ENCODE results near the gene GCLC. TPM values are rescaled to one million over a fixed set of nuclear protein-coding genes. Genes with fewer than 3 reads are reported as not detected.
A peak's percentile ranks its signal among the peaks of the same experiment; 100 is the strongest.
"Not testable (repeated sequence)": the region's sequence is repeated elsewhere in the genome, so short reads cannot be mapped to it uniquely, and the experiment has no call there.

GCLC gene
- total RNA-seq, 1 experiment from 2014 or later = 37.2 TPM

DNA sequence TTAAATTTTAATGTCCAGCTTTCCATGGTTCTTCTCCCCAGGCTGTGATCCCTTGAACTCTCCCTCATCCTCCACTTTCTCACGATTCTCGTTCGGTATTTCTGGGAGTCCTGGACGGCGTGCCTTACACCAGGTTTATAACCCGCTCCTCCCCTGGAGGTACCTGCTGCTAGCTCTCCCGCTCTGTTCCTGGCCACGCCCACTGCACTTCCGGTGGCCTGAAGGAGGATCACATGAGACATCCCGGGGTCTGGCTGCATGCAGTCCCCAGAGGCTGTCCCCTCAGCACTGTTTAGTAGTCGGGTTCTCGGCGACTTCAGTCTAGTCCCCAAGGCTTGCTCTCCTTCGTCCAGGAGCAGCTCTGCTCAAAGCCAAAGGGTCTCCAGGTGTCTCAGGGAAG is 28.4 kb upstream of the GCLC start:
- TF ChIP-seq TCF7L2 (IDR thresholded peaks at IDR 0.05; ENCODE audit: low read depth, low read length) = no peak
- TF ChIP-seq, protein P1, sequence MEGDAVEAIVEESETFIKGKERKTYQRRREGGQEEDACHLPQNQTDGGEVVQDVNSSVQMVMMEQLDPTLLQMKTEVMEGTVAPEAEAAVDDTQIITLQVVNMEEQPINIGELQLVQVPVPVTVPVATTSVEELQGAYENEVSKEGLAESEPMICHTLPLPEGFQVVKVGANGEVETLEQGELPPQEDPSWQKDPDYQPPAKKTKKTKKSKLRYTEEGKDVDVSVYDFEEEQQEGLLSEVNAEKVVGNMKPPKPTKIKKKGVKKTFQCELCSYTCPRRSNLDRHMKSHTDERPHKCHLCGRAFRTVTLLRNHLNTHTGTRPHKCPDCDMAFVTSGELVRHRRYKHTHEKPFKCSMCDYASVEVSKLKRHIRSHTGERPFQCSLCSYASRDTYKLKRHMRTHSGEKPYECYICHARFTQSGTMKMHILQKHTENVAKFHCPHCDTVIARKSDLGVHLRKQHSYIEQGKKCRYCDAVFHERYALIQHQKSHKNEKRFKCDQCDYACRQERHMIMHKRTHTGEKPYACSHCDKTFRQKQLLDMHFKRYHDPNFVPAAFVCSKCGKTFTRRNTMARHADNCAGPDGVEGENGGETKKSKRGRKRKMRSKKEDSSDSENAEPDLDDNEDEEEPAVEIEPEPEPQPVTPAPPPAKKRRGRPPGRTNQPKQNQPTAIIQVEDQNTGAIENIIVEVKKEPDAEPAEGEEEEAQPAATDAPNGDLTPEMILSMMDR (IDR thresholded peaks at IDR 0.05) = no peak
- TF ChIP-seq SIN3A (IDR thresholded peaks at IDR 0.05; ENCODE audit: borderline replicate concordance, insufficient read depth, low read depth, low read length) = no peak
- TF ChIP-seq REST (IDR thresholded peaks at IDR 0.05; ENCODE audit: insufficient read depth in 1 of 2, low read depth in 2 of 2, low read length in 1 of 2) = no peak
- no peak for TF ChIP-seq POLR2AphosphoS5 (IDR thresholded peaks at IDR 0.05; ENCODE audit: low read depth, low read length)
- CTCF ChIA-PET = no interaction called here
- H3K36me3 ChIP-seq (ENCODE audit: control insufficient read depth, insufficient read depth, low read length) = no peaks in the 10 kb centered on the region
- DNase-seq (ENCODE audit: low read depth, low spot score) (no peak), ATAC-seq (peak; percentile 56; the same call in 1 of the 2 replicates)
- intact Hi-C loops (cut with micrococcal nuclease; ENCODE audit: unreplicated experiment) (no loop called here), in situ Hi-C loops (cut with HindIII; ENCODE audit: low pct_unique_long_range_greater_than_20kb, low sequenced_read_pairs) (no loop called here)
- POLR2A ChIA-PET = no interaction called here
- no peaks in the 10 kb centered on the region for H3K27me3 ChIP-seq (ENCODE audit: control insufficient read depth, insufficient read depth, low read length)
- no peaks in the 10 kb centered on the region for H3K4me1 ChIP-seq (ENCODE audit: control insufficient read depth, insufficient read depth, low read length)
- no TSS peak for BruUV-seq (replicated peaks)
- no peak overlapping the region for H3K4me3 ChIP-seq (ENCODE audit: low read depth in 2 of 2, low read length in 2 of 2)
- H3K9me3 ChIP-seq (ENCODE audit: control insufficient read depth, insufficient read depth, low read depth, low read length) = no peaks in the 10 kb centered on the region
- no peak overlapping the region for H3K27ac ChIP-seq (ENCODE audit: low read length)

DNA sequence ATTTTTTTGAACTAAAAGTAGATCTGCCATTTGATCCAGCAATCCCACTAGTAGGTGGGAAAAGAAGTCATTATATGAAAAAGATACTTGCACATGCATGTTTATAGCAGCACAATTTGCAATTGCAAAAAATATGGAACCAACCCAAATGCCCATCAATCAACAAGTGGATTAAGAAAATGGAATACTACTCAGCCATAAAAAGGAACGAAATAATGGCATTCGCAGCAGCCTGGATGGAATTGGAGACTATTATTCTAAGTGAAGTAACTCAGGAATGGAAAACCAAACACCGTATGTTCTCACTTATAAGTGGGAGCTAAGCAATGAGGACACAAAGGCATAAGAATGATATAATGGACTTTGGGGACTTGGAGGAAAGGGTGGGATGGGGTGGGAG is 27.5 kb upstream of the GCLC start:
- H3K4me3 ChIP-seq (ENCODE audit: low read depth in 2 of 2, low read length in 2 of 2); DNase-seq (ENCODE audit: low read depth, low spot score); ATAC-seq; H3K27me3 ChIP-seq (ENCODE audit: control insufficient read depth, insufficient read depth, low read length); in situ Hi-C loops (cut with HindIII; ENCODE audit: low pct_unique_long_range_greater_than_20kb, low sequenced_read_pairs); BruUV-seq (replicated peaks); H3K36me3 ChIP-seq (ENCODE audit: control insufficient read depth, insufficient read depth, low read length); intact Hi-C loops (cut with micrococcal nuclease; ENCODE audit: unreplicated experiment); POLR2A ChIA-PET; H3K9me3 ChIP-seq (ENCODE audit: control insufficient read depth, insufficient read depth, low read depth, low read length); H3K4me1 ChIP-seq (ENCODE audit: control insufficient read depth, insufficient read depth, low read length); H3K27ac ChIP-seq (ENCODE audit: low read length); CTCF ChIA-PET: not testable (repeated sequence)

DNA sequence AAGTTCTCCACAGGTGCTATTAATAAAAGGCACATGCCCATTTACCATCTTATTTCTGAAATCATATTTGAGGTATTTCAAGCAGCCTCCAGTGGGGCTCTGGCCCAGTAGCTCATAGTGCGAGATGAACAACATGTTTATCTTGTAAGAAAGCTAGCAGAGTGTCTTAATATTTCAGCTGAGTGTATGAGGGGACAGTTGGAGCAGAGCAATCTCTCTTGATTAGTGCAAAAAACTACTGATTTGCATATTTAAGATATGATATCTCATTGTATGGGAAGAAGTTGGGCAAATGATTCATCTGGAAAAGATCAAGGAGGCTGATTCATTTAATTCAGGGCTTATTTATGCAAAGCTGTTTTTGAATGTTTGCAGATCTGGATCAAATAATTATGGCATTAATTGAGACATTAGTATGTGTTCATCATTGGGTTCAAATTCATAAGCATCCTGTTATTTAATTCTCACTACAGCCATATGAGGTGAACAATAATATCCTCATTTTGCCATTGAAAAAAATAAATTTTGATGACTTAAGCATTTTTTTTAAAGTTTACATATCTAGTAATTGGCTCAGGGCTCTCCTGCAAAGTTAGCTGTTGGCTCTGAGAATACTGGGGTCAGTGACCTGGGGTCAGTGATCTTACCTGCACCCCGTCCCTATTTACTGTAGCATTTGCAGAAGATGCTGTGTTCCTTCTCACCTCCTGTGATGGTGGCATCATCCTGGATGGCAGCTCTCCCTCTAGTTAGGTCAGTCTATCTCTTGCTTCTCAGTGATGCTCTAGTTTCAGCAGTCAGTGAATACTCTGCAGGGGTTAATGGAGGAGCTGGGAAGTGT is 24.1 kb upstream of the GCLC start:
- H3K27ac ChIP-seq (ENCODE audit: low read length) = no peak overlapping the region
- H3K36me3 ChIP-seq (ENCODE audit: control insufficient read depth, insufficient read depth, low read length) = no peaks in the 10 kb centered on the region
- no peaks in the 10 kb centered on the region for H3K9me3 ChIP-seq (ENCODE audit: control insufficient read depth, insufficient read depth, low read depth, low read length)
- no peak for DNase-seq (ENCODE audit: low read depth, low spot score)
- H3K4me3 ChIP-seq (ENCODE audit: low read depth in 2 of 2, low read length in 2 of 2) = no peak overlapping the region
- H3K4me1 ChIP-seq (ENCODE audit: control insufficient read depth, insufficient read depth, low read length) = no peaks in the 10 kb centered on the region
- POLR2A ChIA-PET = no interaction called here
- intact Hi-C loops (cut with micrococcal nuclease; ENCODE audit: unreplicated experiment) (no loop called here), in situ Hi-C loops (cut with HindIII; ENCODE audit: low pct_unique_long_range_greater_than_20kb, low sequenced_read_pairs) (no loop called here)
- no peak for ATAC-seq
- CTCF ChIA-PET = interaction anchor here (1.2 kb wide), 1 partner anchor 150 kb away, joined by 8 read pairs; no protein-coding TSS in a partner anchor
- BruUV-seq (replicated peaks) = no TSS peak
- TF ChIP-seq, protein P1 (IDR thresholded peaks at IDR 0.05) = no peak
- TF ChIP-seq REST (IDR thresholded peaks at IDR 0.05; ENCODE audit: insufficient read depth in 1 of 2, low read depth in 2 of 2, low read length in 1 of 2) (no peak), POLR2AphosphoS5 (IDR thresholded peaks at IDR 0.05; ENCODE audit: low read depth, low read length) (no peak), TCF7L2 (IDR thresholded peaks at IDR 0.05; ENCODE audit: low read depth, low read length) (no peak)
- no peaks in the 10 kb centered on the region for H3K27me3 ChIP-seq (ENCODE audit: control insufficient read depth, insufficient read depth, low read length)

All from Panc1 (cell line).